Measurements from ENCODE around the gene ERMN.

DNA sequence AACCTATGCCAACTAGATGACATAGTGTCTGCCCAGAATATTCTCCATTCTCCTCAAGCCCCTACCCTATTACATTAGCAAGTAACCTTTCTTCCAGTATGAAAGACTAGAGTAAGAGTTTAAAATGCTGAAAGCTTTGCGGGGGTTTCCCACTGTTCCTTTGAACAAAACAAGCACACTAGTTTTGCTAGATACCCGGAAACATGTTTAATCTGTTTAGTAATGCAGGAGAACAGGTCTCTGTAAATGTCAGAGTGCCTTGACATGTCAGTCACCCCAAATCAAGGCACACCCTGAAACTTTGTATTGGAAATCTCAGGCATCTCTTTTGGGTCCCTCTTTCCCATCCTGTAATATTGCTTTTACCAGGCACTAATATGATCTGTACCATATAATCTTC is 56.6 kb downstream of the ERMN start:
- TF ChIP-seq TAF1 (IDR thresholded peaks at IDR 0.05; ENCODE audit: borderline replicate concordance, insufficient read depth, low read length): no peak
- no peak for TF ChIP-seq POLR2AphosphoS5 (IDR thresholded peaks at IDR 0.05; ENCODE audit: low read depth, low read length)
- no peak for TF ChIP-seq SIN3A (IDR thresholded peaks at IDR 0.05; ENCODE audit: borderline replicate concordance, insufficient read depth, low read length)
- TF ChIP-seq, protein P1, sequence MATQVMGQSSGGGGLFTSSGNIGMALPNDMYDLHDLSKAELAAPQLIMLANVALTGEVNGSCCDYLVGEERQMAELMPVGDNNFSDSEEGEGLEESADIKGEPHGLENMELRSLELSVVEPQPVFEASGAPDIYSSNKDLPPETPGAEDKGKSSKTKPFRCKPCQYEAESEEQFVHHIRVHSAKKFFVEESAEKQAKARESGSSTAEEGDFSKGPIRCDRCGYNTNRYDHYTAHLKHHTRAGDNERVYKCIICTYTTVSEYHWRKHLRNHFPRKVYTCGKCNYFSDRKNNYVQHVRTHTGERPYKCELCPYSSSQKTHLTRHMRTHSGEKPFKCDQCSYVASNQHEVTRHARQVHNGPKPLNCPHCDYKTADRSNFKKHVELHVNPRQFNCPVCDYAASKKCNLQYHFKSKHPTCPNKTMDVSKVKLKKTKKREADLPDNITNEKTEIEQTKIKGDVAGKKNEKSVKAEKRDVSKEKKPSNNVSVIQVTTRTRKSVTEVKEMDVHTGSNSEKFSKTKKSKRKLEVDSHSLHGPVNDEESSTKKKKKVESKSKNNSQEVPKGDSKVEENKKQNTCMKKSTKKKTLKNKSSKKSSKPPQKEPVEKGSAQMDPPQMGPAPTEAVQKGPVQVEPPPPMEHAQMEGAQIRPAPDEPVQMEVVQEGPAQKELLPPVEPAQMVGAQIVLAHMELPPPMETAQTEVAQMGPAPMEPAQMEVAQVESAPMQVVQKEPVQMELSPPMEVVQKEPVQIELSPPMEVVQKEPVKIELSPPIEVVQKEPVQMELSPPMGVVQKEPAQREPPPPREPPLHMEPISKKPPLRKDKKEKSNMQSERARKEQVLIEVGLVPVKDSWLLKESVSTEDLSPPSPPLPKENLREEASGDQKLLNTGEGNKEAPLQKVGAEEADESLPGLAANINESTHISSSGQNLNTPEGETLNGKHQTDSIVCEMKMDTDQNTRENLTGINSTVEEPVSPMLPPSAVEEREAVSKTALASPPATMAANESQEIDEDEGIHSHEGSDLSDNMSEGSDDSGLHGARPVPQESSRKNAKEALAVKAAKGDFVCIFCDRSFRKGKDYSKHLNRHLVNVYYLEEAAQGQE (IDR thresholded peaks at IDR 0.05; ENCODE audit: insufficient read depth in 1 of 2, low read depth in 2 of 2, low read length in 2 of 2): no peak
- TF ChIP-seq FOXP2 (optimal IDR thresholded peaks at IDR 0.05; ENCODE audit: borderline replicate concordance, extremely low read depth, extremely low read length, insufficient read depth): no peak
